ENCODE measurements around the gene TSPAN9.

The TSPAN9 gene

GRCh38 chr12:3141339-3142321, 64.5 kb downstream of the TSPAN9 start:
- no peak for DNase-seq (ENCODE audit: low spot score)

GRCh38 chr12:3142386-3142785, 65.2 kb downstream of the TSPAN9 start:
- no peak for DNase-seq (ENCODE audit: low spot score)

- no peak for DNase-seq (ENCODE audit: low spot score)
Measured at GRCh38 chr12:3144495-3144894, 67.3 kb downstream of the TSPAN9 start.

- no peak for DNase-seq (ENCODE audit: low spot score)
Measured at GRCh38 chr12:3145033-3145432, 67.9 kb downstream of the TSPAN9 start.

- no peak for DNase-seq (ENCODE audit: low spot score)
Measured at GRCh38 chr12:3145546-3146310, 68.5 kb downstream of the TSPAN9 start.

GRCh38 chr12:3147260-3147659, 70.1 kb downstream of the TSPAN9 start:
- no peak for DNase-seq (ENCODE audit: low spot score)

- DNase-seq (ENCODE audit: low spot score) = no peak
Measured at GRCh38 chr12:3148366-3149000, 71.3 kb downstream of the TSPAN9 start.

GRCh38 chr12:3149515-3150307, 72.5 kb downstream of the TSPAN9 start:
- DNase-seq (ENCODE audit: low spot score) = peak; percentile 51

- no peak for DNase-seq (ENCODE audit: low spot score)
Measured at GRCh38 chr12:3150308-3150670, 73.1 kb downstream of the TSPAN9 start.

GRCh38 chr12:3150931-3151835, 74.0 kb downstream of the TSPAN9 start:
- peak; percentile 84 for DNase-seq (ENCODE audit: low spot score)

GRCh38 chr12:3152011-3152511, 74.9 kb downstream of the TSPAN9 start:
- DNase-seq (ENCODE audit: low spot score) = peak; percentile 86

- DNase-seq (ENCODE audit: low spot score) = no peak
Measured at GRCh38 chr12:3152892-3153291, 75.7 kb downstream of the TSPAN9 start.

- no peak for DNase-seq (ENCODE audit: low spot score)
Measured at GRCh38 chr12:3154006-3154405, 76.8 kb downstream of the TSPAN9 start.

- DNase-seq (ENCODE audit: low spot score) = no peak
Measured at GRCh38 chr12:3155702-3156370, 78.7 kb downstream of the TSPAN9 start.

- no peak for DNase-seq (ENCODE audit: low spot score)
Measured at GRCh38 chr12:3157581-3158323, 80.6 kb downstream of the TSPAN9 start.

- DNase-seq (ENCODE audit: low spot score) = peak; percentile 59
Measured at GRCh38 chr12:3158851-3159465, 81.8 kb downstream of the TSPAN9 start.

GRCh38 chr12:3160081-3160480, 82.9 kb downstream of the TSPAN9 start:
- no peak for DNase-seq (ENCODE audit: low spot score)

GRCh38 chr12:3161861-3162260, 84.7 kb downstream of the TSPAN9 start:
- no peak for DNase-seq (ENCODE audit: low spot score)
